GM18861 (cell line): ENCODE measurements around the gene TXNRD1.
"Not testable (repeated sequence)": the region's sequence is repeated elsewhere in the genome, so short reads cannot be mapped to it uniquely, and the experiment has no call there.

Experiments
- ATAC-seq: cut with Tn5 transposase; IDR thresholded peaks from one replicate; pipeline ENCODE4 v1.9.1; 2021; ENCODE audit not compliant: unreplicated experiment

Gene TXNRD1

GRCh38 chr12:104360983-104361707 is 145.6 kb downstream of the TXNRD1 start:
- ATAC-seq, result no peak

GRCh38 chr12:104365921-104366410 is 150.4 kb downstream of the TXNRD1 start:
- no peak for ATAC-seq

GRCh38 chr12:104369708-104370107 is 154.1 kb downstream of the TXNRD1 start:
- no peak for ATAC-seq

GRCh38 chr12:104371043-104371870 is 155.7 kb downstream of the TXNRD1 start:
- ATAC-seq, result no peak

- no peak for ATAC-seq
These were observed 156.6 kb downstream of the TXNRD1 start for GRCh38 chr12:104372061-104372720.

- no peak for ATAC-seq
These were observed 157.2 kb downstream of the TXNRD1 start for GRCh38 chr12:104372721-104373335.

- ATAC-seq, result no peak
These were observed 158.5 kb downstream of the TXNRD1 start for GRCh38 chr12:104374071-104374470.

DNA sequence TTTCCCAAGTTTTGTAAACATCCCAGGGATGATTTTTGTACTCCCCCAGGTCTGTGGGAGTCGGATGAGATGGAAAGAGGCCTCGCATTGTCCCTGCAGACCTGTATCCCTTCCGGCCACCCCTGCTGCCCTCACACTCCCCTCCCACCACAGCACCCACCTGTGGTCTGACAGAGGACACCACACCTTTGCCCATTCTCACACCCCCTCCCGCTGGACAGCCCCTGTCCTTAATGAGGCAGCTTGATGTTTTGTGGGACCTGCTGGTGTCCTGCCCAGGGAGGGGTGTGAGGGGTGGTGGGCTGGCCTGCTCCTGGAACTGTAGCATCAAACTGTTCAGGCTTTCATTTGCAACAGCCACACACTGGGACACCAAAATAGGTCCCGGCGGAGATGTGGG is 159.2 kb downstream of the TXNRD1 start:
- ATAC-seq, result no peak

DNA sequence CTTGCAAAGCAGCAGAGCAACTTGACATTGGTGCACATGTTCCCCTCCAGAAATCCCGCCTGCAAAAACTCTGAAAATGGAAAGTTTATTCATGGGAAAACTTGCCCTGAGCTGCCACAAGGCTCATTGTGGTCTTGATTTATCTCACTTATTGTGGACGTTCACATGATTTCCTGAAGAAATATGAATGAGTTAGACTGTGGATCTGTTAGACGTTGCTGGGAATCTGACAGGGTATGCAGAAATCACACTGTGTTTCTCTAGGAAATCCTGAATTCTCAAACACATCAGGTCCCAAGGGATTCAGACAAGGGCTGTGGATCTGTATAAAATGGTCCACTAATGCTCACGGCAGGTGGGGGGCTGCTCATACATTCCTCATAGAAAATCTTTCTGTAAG is 160.2 kb downstream of the TXNRD1 start:
- ATAC-seq, result no peak

DNA sequence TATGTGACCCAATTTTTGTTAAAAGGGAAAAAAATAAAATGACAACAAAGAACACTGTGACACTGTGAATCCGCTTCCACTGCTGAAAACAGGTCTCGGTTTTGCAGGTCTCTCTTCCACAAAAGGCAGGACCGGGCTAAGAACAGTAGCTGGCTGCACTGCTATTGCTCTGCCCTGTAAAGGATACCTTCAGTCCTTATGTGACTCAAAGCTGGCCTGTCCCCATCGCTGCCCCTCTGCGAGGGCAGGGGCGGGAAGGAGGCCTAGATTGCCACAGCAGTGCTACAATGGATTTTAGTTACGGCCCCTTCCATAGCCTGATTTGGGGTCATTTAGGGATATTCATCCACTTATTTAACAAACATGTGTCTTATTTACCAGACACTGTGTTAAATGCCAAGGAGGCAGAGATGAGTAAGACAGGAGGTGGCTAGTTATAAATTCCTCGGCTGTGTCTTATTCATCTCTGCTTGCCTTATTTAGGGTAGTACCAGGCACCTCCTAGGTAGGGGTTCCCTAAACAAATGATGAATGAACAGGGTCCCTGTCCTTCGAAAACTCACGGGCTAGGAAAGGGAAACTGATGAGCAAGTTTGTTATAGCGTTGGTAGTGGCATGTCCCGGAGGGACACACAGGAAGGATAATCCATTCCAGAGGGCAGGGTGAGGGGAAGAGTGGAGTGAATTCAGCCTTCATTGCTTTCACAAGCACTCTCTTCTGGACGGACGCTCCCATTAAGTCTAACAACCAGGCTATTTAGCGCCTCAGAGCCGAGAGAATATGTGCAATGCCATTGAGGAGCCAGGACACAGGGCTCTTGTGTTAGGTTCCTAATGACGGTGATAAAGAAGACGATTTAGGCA is 161.3 kb downstream of the TXNRD1 start:
- ATAC-seq, result no peak

DNA sequence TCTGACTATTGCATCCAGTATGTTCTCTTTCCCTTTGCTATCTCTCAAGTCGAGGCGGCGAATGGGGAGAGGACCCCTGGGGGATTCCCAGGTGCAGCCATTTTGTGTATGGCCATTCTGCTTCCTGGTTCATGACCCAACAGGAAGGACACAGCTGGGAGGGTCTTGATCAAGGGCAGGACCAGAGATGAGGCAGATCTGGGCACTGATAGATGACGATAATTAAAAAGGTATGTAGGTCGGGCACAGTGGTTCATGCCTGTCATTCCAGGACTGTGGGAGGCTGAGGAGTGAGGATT is 161.9 kb downstream of the TXNRD1 start:
- no peak for ATAC-seq

GRCh38 chr12:104378427-104378826 is 162.8 kb downstream of the TXNRD1 start:
- no peak for ATAC-seq

- no peak for ATAC-seq
These were observed 165.8 kb downstream of the TXNRD1 start for GRCh38 chr12:104381341-104381730.

GRCh38 chr12:104381731-104382480 is 166.3 kb downstream of the TXNRD1 start:
- ATAC-seq, result no peak

- no peak for ATAC-seq
These were observed 168.7 kb downstream of the TXNRD1 start for GRCh38 chr12:104384141-104384880.

DNA sequence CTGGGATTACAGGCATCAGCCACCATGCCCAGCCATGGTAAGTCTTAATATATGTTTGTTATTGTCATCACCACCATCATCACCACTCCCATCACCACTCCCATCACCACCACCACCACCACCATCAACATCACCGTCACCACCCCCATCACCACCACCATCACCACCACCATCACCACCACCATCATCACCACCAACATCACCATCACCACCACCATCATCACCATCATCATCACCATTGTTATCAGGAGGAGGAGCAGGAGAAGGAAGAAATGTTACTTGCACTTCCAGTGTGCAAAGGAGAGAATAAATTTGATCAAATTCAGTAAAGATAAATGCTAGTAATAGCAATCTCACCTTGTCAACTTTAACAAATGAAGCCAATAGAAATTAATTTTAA is 169.9 kb downstream of the TXNRD1 start:
- ATAC-seq, result no peak

GRCh38 chr12:104386461-104386860 is 170.9 kb downstream of the TXNRD1 start:
- no peak for ATAC-seq

DNA sequence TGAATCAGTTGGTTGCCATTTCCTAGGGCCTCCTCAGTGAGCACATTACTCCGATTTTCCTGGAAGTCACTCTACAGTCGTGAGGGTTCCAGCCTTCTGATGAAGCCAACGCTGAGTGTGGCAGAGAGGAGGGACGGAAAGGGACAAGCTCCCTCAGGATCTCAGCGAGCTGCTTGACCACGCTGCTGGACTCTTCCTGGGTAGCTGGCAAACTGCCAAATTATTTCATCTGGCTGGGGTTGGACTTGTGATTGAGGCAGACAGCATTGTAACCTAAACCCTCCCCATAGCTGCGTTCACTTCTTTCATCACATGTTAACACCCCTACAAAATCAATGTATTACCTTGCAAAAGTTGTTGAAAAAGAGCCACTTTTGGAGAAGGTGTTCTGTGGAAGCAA is 171.6 kb downstream of the TXNRD1 start:
- no peak for ATAC-seq

DNA sequence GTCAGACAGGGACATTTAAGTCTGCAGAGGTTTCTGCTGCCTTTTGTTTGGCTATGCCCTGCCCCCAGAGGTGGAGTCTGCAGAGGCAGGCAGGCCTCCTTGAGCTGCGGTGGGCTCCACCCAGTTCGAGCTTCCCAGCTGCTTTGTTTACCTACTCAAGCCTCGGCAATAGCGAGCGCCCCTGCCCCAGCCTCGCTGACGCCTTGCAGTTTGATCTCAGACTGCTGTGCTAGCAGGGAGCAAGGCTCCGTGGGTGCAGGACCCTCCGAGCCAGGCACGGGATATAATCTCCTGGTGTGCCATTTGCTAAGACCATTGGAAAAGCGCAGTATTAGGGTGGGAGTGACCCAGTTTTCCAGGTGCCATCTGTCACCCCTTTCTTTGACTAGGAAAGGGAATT is 178.5 kb downstream of the TXNRD1 start:
- not testable (repeated sequence) for ATAC-seq
